Measurements from ENCODE around the gene TMEM97.
"Not testable (repeated sequence)": the region's sequence is repeated elsewhere in the genome, so short reads cannot be mapped to it uniquely, and the experiment has no call there.

DNA sequence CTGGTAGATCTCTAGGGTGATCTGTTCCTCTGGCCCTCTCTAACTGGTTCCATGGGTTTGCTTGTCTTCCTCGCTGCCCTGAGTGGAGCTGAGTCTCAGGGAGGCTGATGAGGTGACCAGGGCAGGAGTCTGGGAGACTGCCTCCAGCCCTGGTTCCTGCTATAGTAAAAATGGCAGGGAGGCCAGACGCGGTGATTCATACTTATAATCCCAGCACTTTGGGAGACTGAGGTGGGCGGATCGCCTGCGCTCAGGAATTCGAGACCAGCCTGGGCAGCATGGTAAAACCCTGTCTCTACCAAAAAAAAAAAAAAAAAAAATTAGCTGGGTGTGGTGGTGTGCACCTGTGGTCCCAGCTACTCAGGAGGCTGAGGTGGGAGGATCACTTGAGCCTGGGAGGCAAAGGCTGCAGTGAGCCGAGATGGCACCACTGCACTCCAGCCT is 19.8 kb downstream of the TMEM97 start:
- TF ChIP-seq POLR2A, POLR2AphosphoS5 (IDR thresholded peaks at IDR 0.05): not testable (repeated sequence)
- TF ChIP-seq, protein P1, sequence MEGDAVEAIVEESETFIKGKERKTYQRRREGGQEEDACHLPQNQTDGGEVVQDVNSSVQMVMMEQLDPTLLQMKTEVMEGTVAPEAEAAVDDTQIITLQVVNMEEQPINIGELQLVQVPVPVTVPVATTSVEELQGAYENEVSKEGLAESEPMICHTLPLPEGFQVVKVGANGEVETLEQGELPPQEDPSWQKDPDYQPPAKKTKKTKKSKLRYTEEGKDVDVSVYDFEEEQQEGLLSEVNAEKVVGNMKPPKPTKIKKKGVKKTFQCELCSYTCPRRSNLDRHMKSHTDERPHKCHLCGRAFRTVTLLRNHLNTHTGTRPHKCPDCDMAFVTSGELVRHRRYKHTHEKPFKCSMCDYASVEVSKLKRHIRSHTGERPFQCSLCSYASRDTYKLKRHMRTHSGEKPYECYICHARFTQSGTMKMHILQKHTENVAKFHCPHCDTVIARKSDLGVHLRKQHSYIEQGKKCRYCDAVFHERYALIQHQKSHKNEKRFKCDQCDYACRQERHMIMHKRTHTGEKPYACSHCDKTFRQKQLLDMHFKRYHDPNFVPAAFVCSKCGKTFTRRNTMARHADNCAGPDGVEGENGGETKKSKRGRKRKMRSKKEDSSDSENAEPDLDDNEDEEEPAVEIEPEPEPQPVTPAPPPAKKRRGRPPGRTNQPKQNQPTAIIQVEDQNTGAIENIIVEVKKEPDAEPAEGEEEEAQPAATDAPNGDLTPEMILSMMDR (IDR thresholded peaks at IDR 0.05): not testable (repeated sequence)

All from prostate gland (tissue), 2 donors.